Prostate gland (tissue), 1 donor: ENCODE results near the gene NPHS1.

Experiments used
- POLR2A ChIP-seq: fragments of 450-650 bp; IDR thresholded peaks from one replicate; pipeline ENCODE4 v1.6.1; 2016; ENCODE audit warnings: antibody characterized with exemption, mild to moderate bottlenecking
- POLR2AphosphoS5 ChIP-seq: sonication (generic); formaldehyde crosslinking; IDR thresholded peaks from one replicate; pipeline ENCODE4 v1.6.1; 2017; ENCODE audit warnings: antibody characterized with exemption

- no peak for TF ChIP-seq POLR2A
- TF ChIP-seq POLR2AphosphoS5, result no peak
Measured at GRCh38 chr19:35868172-35868822, 16.0 kb upstream of the NPHS1 start, which contains the start of gene APLP1.
